Heart right ventricle (tissue), 16 donors: ENCODE results near the gene B9D2. TPM values are rescaled to one million over a fixed set of nuclear protein-coding genes. Genes with fewer than 3 reads are reported as not detected.
A peak's percentile ranks its signal among the peaks of the same experiment; 100 is the strongest.

Experiments used
- ATAC-seq, 8 donors: fragments of 200-7000 bp; cut with Tn5 transposase; one replicate each; pipeline ENCODE4 v1.9.1; 2020; ENCODE audit warnings: mild to moderate bottlenecking in 8 of 8, moderate library complexity in 8 of 8, moderate number of reproducible peaks in 1 of 8
- DNase-seq, 2 donors: peaks; one replicate each; pipeline ENCODE4 v3.0.0-alpha.2; 2020
- H3K27ac ChIP-seq, 10 donors: fragments of 200-600 bp; sonication (generic) in 2 of 10; one replicate each; pipeline versions ENCODE4 v1.5.0 to v1.8.0; 2020 to 2022; ENCODE audit warnings: mild to moderate bottlenecking in 3 of 10
- H3K27me3 ChIP-seq, 7 donors: fragments of 200-600 bp; one replicate each; pipeline ENCODE4 v1.8.0; 2021 to 2022; ENCODE audit warnings: mild to moderate bottlenecking in 2 of 7
- H3K36me3 ChIP-seq, 9 donors: fragments of 200-600 bp; sonication (generic) in 1 of 9; one replicate each; pipeline versions ENCODE4 v1.5.0 to v1.8.0; 2020 to 2022; ENCODE audit warnings: mild to moderate bottlenecking in 2 of 9
- H3K4me1 ChIP-seq, 9 donors: fragments of 200-600 bp; sonication (generic) in 1 of 9; one replicate each; pipeline versions ENCODE4 v1.5.0 to v1.8.0; 2020 to 2022; ENCODE audit warnings: mild to moderate bottlenecking in 4 of 9
- H3K4me3 ChIP-seq, 10 donors: fragments of 200-600 bp; sonication (generic) in 2 of 10; one replicate each; pipeline versions ENCODE4 v1.5.0 to v1.8.0; 2020 to 2022; ENCODE audit warnings: mild to moderate bottlenecking in 7 of 10, moderate library complexity in 2 of 10
- H3K9me3 ChIP-seq, 11 donors: fragments of 200-600 bp in 10 of 11; sonication (generic) in 2 of 11; one replicate each; pipeline versions ENCODE4 v1.5.0 to v1.8.0; 2013 to 2022; ENCODE audit warnings: mild to moderate bottlenecking in 2 of 11, control low read depth in 1 of 11, moderate library complexity in 1 of 11
- CTCF ChIP-seq, 9 donors: fragments of 200-600 bp; sonication (generic) in 2 of 9; IDR thresholded peaks; one replicate each; pipeline versions ENCODE4 v1.5.0 to v1.8.0; 2021 to 2022; ENCODE audit warnings: antibody characterized with exemption in 9 of 9, mild to moderate bottlenecking in 5 of 9, moderate library complexity in 1 of 9
- WGBS, 2 donors: extraction: QIAGEN DNeasy Blood & Tissue Kit; methylation state at CpG; one replicate each; pipeline ENCODE4 v1.1.7; 2013; ENCODE audit warnings: inconsistent platforms in 1 of 2; 5-methylcytosine and 5-hydroxymethylcytosine counted together
- intact Hi-C, 10 donors: fragments of 100-400 bp; cut with DNase I; formaldehyde crosslinking; loops; one replicate each; pipeline versions ENCODE4 v1.11.1 to v1.14.2; 2022
- polyA plus RNA-seq, 2 donors: library from polyadenylated mRNA; stranded (reverse); fragments of 200-250 nt; gene quantifications; one replicate each; pipeline ENCODE4 v1.2.3, GENCODE V29; 2013
- total RNA-seq, 10 donors: library from RNA; stranded (reverse); fragmentation: NEBNext Ultra II Directional in 3 of 10; extraction: Animal tissue kit (Norgen Biotek cat#: 25700) in 3 of 10; gene quantifications; one replicate each; pipeline versions ENCODE4 v1.2.1 to v1.2.4, GENCODE V29; 2021 to 2023
- donor health status: Arrhythmogenic right ventricular cardiomyopathy.
- donor health status: ischemic (EF 13 %, LVEDD 7.1; RV severe dilation, severe dysfunction).
- donor health status: healthy with polysubstance abuse.
- donor health status: DM: no; HTN: yes; CAD: no.
- donor health status: DM: no; HTN: no; CAD: no.
- donor health status: ischemic (EF 25% LVEDD 6.9; RV normal size, moderate dysfunction).
- donor health status: ischemic (EF 25% LVEDD 5.7; RV mildly dilated, moderate dysfunction).
- donor health status: healthy.
- donor health status: DM: yes; HTN: yes; CAD: no.
- donor health status: Ischemic cardiomyopathy.
- donor health status: ischemic (EF 35%, LVEDD 5.7; RV mildly dilated, moderate dysfunction).
- donor health status: nonischemic (EF 11% LVEDD 7.7; RV severe dilation, severe dysfunction).
- donor health status: DM: yes; HTN: yes; CAD: no.
- donor health status: PGD.
- donor health status: ischemic (EF 29% LVEDD 5.4; RV normal size, mild dysfunction).
- donor health status: nonischemic (EF 23%, LVEDD 6.1; RV moderate dilation, normal function).

The B9D2 gene
- total and polyA plus RNA-seq, 12 donors, result 1.00 to 12.6 (median 2.5) TPM

GRCh38 chr19:41325947-41326706 lies 37.8 kb downstream of the B9D2 start:
- H3K36me3 ChIP-seq, result peaks cover 0 to 52% (median 0%) of the 10 kb centered on the region in 9 donors
- intact Hi-C loops, result loop anchor here in 6 of 10 donors (2.0 to 10.0 kb wide), 5 partner anchors 27 to 249 kb away; partner anchors contain the start of genes TGFB1 (in 2 of the 6), CEACAM21 (in 1 of the 6) and DMAC2 (in 1 of the 6)
- no peaks in the 10 kb centered on the region for H3K9me3 ChIP-seq
- TF ChIP-seq CTCF (IDR thresholded peaks at IDR 0.05), result no peak
- DNase-seq (peak in 1 of 2 donors; percentile 43), ATAC-seq (peak; percentile 1 to 49 (median 16))
- WGBS, 2 donors, result 15 to 22% methylated on average over 30 of the region's 30 CpGs
- no peaks in the 10 kb centered on the region for H3K27me3 ChIP-seq
- H3K4me3 ChIP-seq, result peak overlapping the region in 9 of 10 donors; percentile 18 to 50 (median 40)
- peaks cover 45 to 100% (median 78%) of the 10 kb centered on the region in 9 donors for H3K4me1 ChIP-seq
- peak overlapping the region; percentile 82 to 96 (median 90) for H3K27ac ChIP-seq

- Histone ChIP-seq H3K4me1 (peaks cover 49 to 96% (median 78%) of the 10 kb centered on the region in 9 donors), H3K4me3 (peak overlapping the region in 9 of 10 donors; percentile 18 to 50 (median 40)), H3K27me3 (no peaks in the 10 kb centered on the region), H3K9me3 (no peaks in the 10 kb centered on the region), H3K36me3 (peaks cover 0 to 52% (median 2%) of the 10 kb centered on the region in 9 donors), H3K27ac (peak overlapping the region; percentile 82 to 96 (median 90))
- ATAC-seq (no peak), DNase-seq (no peak)
- intact Hi-C loops, result loop anchor here in 4 of 10 donors (2.0 to 10.0 kb wide), 4 partner anchors 27 to 249 kb away; partner anchors contain the start of genes CEACAM21 (in 1 of the 4), DMAC2 (in 1 of the 4) and TGFB1 (in 1 of the 4)
- TF ChIP-seq CTCF (IDR thresholded peaks at IDR 0.05), result no peak
- 7 to 9% methylated on average over 10 of the region's 10 CpGs for WGBS, 2 donors
These were observed 38.4 kb downstream of the B9D2 start for GRCh38 chr19:41325640-41325946.

GRCh38 chr19:41324921-41325639 lies 38.9 kb downstream of the B9D2 start:
- DNase-seq, result peak; percentile 82 to 89
- Histone ChIP-seq H3K4me3 (peak overlapping the region in 9 of 10 donors; percentile 18 to 50 (median 40)), H3K4me1 (peaks cover 49 to 91% (median 78%) of the 10 kb centered on the region in 9 donors), H3K27ac (peak overlapping the region; percentile 82 to 96 (median 90)), H3K27me3 (no peaks in the 10 kb centered on the region), H3K36me3 (peaks cover 0 to 52% (median 7%) of the 10 kb centered on the region in 9 donors), H3K9me3 (no peaks in the 10 kb centered on the region)
- TF ChIP-seq CTCF (IDR thresholded peaks at IDR 0.05), result no peak
- WGBS, 2 donors, result 3 to 7% methylated on average over 23 of the region's 23 CpGs
- peak; percentile 39 to 77 (median 73) for ATAC-seq
- intact Hi-C loops, result loop anchor here in 6 of 10 donors (2.0 to 10.0 kb wide), 7 partner anchors 28 to 250 kb away; partner anchors contain the start of genes B3GNT8 (in 1 of the 6), B9D2 (in 1 of the 6), CEACAM21 (in 1 of the 6) and DMAC2 (in 1 of the 6)

- H3K27me3 ChIP-seq, result no peaks in the 10 kb centered on the region
- H3K9me3 ChIP-seq, result no peaks in the 10 kb centered on the region
- H3K36me3 ChIP-seq, result peaks cover 0 to 52% (median 14%) of the 10 kb centered on the region in 9 donors
- DNase-seq, result no peak
- WGBS, 2 donors, result 64 to 69% methylated on average over 7 of the region's 7 CpGs
- no peak for ATAC-seq
- peak overlapping the region; percentile 82 to 96 (median 90) for H3K27ac ChIP-seq
- TF ChIP-seq CTCF (IDR thresholded peaks at IDR 0.05), result no peak
- H3K4me1 ChIP-seq, result peaks cover 49 to 83% (median 78%) of the 10 kb centered on the region in 9 donors
- intact Hi-C loops, result loop anchor here in 6 of 10 donors (2.0 to 10.0 kb wide), 7 partner anchors 29 to 251 kb away; partner anchors contain the start of genes B3GNT8 (in 1 of the 6), B9D2 (in 1 of the 6), CEACAM21 (in 1 of the 6) and DMAC2 (in 1 of the 6)
- peak overlapping the region in 1 of 10 donors; percentile 50 for H3K4me3 ChIP-seq
These were observed 39.7 kb downstream of the B9D2 start for GRCh38 chr19:41324231-41324702.
